Panc1 (cell line): Measurements from ENCODE around the gene LRP1B. TPM values are rescaled to one million over a fixed set of nuclear protein-coding genes. Genes with fewer than 3 reads are reported as not detected.

Source experiments
- ATAC-seq: fragments of 200-7000 bp; cut with Tn5 transposase; 2 replicates; pipeline ENCODE4 v1.9.1; 2020; ENCODE audit warnings: mild to moderate bottlenecking, moderate library complexity
- BruUV-seq: library from RNA; stranded (reverse); fragments of 400-500 nt; replicated peaks from 2 replicates; lab custom pipeline; 2021; lab: Mats Ljungman, UMichigan
- CTCF ChIA-PET: fragments of 300-600 bp; sonication (Branson Sonifier 250); formaldehyde crosslinking; loops from one replicate; lab custom pipeline; 2022; ENCODE audit warnings: antibody characterized with exemption; lab: Charles Lee
- POLR2A ChIA-PET: fragments of 300-600 bp; sonication (Branson Sonifier 250); formaldehyde crosslinking; loops from one replicate; lab custom pipeline; 2022; ENCODE audit warnings: antibody characterized with exemption; lab: Charles Lee
- DNase-seq: peaks from one replicate; pipeline ENCODE4 v3.0.0-alpha.2; 2010; ENCODE audit warnings: low read depth, low spot score
- H3K27ac ChIP-seq: 2 replicates; pipeline ENCODE4 v1.5.1; 2011; ENCODE audit warnings: mild to moderate bottlenecking, low read length, inconsistent platforms
- H3K27me3 ChIP-seq: fragments of 200-500 bp; sonication (Bioruptor generic); 2 replicates; pipeline ENCODE4 v1.6.0; 2014; ENCODE audit warnings: low read length, inconsistent platforms; ENCODE audit not compliant: control insufficient read depth, insufficient read depth
- H3K36me3 ChIP-seq: fragments of 200-500 bp; sonication (Bioruptor generic); 2 replicates; pipeline ENCODE4 v1.5.1; 2014; ENCODE audit warnings: inconsistent platforms, mild to moderate bottlenecking, low read length, moderate library complexity; ENCODE audit not compliant: control insufficient read depth, insufficient read depth
- H3K4me1 ChIP-seq: 2 replicates; pipeline ENCODE4 v1.5.1; 2011; ENCODE audit warnings: inconsistent platforms, mild to moderate bottlenecking, low read length, moderate library complexity; ENCODE audit not compliant: control insufficient read depth, insufficient read depth
- H3K4me3 ChIP-seq, 2 experiments: 2 replicates each; pipeline ENCODE4 v1.5.1; 2011 to 2012; ENCODE audit warnings: low read depth in 2 of 2, low read length in 2 of 2, mild to moderate bottlenecking in 2 of 2, inconsistent platforms in 1 of 2, moderate library complexity in 1 of 2
- H3K9me3 ChIP-seq: fragments of 200-500 bp; sonication (Bioruptor generic); 2 replicates; pipeline ENCODE4 v1.5.1; 2014; ENCODE audit warnings: low read depth, mild to moderate bottlenecking, inconsistent platforms, low read length, moderate library complexity; ENCODE audit not compliant: control insufficient read depth, insufficient read depth
- POLR2AphosphoS5 ChIP-seq: IDR thresholded peaks from 2 replicates; pipeline ENCODE4 v1.6.1; 2012; ENCODE audit warnings: mild to moderate bottlenecking, low read depth, low read length, moderate library complexity
- SIN3A ChIP-seq: IDR thresholded peaks from 2 replicates; pipeline ENCODE4 v1.6.1; 2012; ENCODE audit warnings: low read depth, mild to moderate bottlenecking, low read length, moderate library complexity, borderline replicate concordance; ENCODE audit not compliant: insufficient read depth
- TCF7L2 ChIP-seq: IDR thresholded peaks from 2 replicates; pipeline ENCODE4 v1.6.1; 2011; ENCODE audit warnings: mild to moderate bottlenecking, low read depth, low read length, inconsistent platforms
- in situ Hi-C: cut with HindIII; loops from 2 replicates; pipeline ENCODE4 v1.10.0; 2016; ENCODE audit warnings: low sequenced_read_pairs, low pct_unique_long_range_greater_than_20kb
- intact Hi-C: fragments of 100-400 bp; cut with micrococcal nuclease; formaldehyde crosslinking; loops from one replicate; pipeline ENCODE4 v1.10.0; 2022; ENCODE audit not compliant: unreplicated experiment
- total RNA-seq: library from RNA; stranded (reverse); gene quantifications from one replicate; pipeline ENCODE4 v1.2.1, GENCODE V29; 2021; ENCODE audit not compliant: unreplicated experiment
- TF ChIP-seq, protein P1 (sequence below), 2 experiments: IDR thresholded peaks; 2 replicates each; pipeline ENCODE4 v1.6.1; 2011 to 2012; ENCODE audit warnings: low read depth in 2 of 2, control low read depth in 1 of 2, low read length in 1 of 2, mild to moderate bottlenecking in 1 of 2, moderate library complexity in 1 of 2; ENCODE audit not compliant: insufficient read depth in 1 of 2
- TF ChIP-seq, protein P2 (sequence below): fragments of 450-650 bp; IDR thresholded peaks from 2 replicates; pipeline ENCODE4 v1.5.1; 2017; ENCODE audit warnings: mild to moderate bottlenecking

LRP1B gene
- total RNA-seq, 1 experiment from 2014 or later = 0.54 TPM

DNA sequence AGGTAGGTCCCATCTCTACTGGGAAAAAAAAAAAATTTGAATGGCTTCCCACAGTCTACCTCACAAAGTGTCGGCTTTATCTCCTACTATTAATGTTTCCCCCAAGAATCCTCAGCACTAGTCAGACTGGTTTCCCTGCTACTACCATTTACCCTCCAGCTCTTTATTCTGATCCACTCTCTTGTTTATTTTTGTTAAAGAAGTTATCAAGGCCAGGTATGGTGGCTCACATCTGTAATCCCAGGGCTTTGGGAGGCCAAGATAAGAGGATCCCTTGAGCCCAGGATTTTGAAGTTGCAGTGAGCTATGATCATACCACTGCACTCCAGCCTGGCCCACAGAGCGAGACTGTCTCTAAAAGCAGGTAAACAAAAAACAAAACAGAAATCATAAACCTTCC lies 1275.3 kb downstream of the LRP1B start:
- Histone ChIP-seq H3K9me3 (no peaks in the 10 kb centered on the region), H3K27ac (no peak overlapping the region), H3K36me3 (no peaks in the 10 kb centered on the region), H3K4me1 (no peaks in the 10 kb centered on the region), H3K4me3 (no peak overlapping the region), H3K27me3 (no peaks in the 10 kb centered on the region)
- ChIA-PET POLR2A (no interaction called here), CTCF (no interaction called here)
- in situ Hi-C loops = no loop called here
- BruUV-seq = no TSS peak
- ATAC-seq = no peak
- intact Hi-C loops = no loop called here
- no peak for TF ChIP-seq TCF7L2
- TF ChIP-seq SIN3A = no peak
- TF ChIP-seq, protein P1, sequence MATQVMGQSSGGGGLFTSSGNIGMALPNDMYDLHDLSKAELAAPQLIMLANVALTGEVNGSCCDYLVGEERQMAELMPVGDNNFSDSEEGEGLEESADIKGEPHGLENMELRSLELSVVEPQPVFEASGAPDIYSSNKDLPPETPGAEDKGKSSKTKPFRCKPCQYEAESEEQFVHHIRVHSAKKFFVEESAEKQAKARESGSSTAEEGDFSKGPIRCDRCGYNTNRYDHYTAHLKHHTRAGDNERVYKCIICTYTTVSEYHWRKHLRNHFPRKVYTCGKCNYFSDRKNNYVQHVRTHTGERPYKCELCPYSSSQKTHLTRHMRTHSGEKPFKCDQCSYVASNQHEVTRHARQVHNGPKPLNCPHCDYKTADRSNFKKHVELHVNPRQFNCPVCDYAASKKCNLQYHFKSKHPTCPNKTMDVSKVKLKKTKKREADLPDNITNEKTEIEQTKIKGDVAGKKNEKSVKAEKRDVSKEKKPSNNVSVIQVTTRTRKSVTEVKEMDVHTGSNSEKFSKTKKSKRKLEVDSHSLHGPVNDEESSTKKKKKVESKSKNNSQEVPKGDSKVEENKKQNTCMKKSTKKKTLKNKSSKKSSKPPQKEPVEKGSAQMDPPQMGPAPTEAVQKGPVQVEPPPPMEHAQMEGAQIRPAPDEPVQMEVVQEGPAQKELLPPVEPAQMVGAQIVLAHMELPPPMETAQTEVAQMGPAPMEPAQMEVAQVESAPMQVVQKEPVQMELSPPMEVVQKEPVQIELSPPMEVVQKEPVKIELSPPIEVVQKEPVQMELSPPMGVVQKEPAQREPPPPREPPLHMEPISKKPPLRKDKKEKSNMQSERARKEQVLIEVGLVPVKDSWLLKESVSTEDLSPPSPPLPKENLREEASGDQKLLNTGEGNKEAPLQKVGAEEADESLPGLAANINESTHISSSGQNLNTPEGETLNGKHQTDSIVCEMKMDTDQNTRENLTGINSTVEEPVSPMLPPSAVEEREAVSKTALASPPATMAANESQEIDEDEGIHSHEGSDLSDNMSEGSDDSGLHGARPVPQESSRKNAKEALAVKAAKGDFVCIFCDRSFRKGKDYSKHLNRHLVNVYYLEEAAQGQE (IDR thresholded peaks at IDR 0.05; ENCODE audit: insufficient read depth in 1 of 2, low read depth in 2 of 2, low read length in 1 of 2) = no peak
- TF ChIP-seq POLR2AphosphoS5 = no peak
- TF ChIP-seq, protein P2, sequence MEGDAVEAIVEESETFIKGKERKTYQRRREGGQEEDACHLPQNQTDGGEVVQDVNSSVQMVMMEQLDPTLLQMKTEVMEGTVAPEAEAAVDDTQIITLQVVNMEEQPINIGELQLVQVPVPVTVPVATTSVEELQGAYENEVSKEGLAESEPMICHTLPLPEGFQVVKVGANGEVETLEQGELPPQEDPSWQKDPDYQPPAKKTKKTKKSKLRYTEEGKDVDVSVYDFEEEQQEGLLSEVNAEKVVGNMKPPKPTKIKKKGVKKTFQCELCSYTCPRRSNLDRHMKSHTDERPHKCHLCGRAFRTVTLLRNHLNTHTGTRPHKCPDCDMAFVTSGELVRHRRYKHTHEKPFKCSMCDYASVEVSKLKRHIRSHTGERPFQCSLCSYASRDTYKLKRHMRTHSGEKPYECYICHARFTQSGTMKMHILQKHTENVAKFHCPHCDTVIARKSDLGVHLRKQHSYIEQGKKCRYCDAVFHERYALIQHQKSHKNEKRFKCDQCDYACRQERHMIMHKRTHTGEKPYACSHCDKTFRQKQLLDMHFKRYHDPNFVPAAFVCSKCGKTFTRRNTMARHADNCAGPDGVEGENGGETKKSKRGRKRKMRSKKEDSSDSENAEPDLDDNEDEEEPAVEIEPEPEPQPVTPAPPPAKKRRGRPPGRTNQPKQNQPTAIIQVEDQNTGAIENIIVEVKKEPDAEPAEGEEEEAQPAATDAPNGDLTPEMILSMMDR = no peak
- no peak for DNase-seq

DNA sequence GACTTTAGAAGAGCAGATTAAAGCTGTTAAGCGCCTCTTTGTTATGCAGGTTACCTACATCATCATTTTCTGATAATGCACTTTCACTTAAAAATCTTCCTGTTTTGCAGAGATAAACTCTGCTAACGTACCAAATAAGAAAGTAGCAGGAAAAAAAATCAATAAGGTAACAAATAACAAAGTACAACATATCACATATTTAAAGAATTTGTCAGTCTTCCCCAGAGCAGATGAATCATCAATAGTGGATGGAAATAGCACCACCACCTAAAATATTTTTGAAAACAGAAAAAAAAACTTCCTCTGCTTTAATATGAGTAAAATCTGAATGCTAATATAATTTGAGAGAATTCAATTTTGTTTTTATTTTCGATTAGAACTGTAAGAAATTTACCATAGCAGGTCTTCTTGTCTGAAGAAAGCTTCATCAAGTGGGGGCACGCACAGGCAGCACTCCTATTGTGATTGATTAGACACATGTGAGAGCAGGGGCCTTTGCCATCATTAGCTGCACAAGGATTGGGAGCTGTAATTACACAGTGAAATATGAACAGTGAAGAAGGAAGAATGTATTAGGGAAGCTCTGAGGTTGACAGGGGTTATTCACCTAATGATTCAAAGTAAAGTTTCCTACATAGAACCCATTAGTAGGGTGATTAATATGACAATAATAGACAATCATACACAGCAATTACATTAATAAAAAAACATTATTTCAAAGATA lies 1279.4 kb downstream of the LRP1B start:
- no peak overlapping the region for H3K27ac ChIP-seq
- DNase-seq = no peak
- CTCF ChIA-PET = no interaction called here
- TF ChIP-seq, protein P1 (IDR thresholded peaks at IDR 0.05; ENCODE audit: insufficient read depth in 1 of 2, low read depth in 2 of 2, low read length in 1 of 2) = no peak
- TF ChIP-seq SIN3A = no peak
- TF ChIP-seq, protein P2 = no peak
- TF ChIP-seq POLR2AphosphoS5 = no peak
- TF ChIP-seq TCF7L2 = no peak
- H3K27me3 ChIP-seq = no peaks in the 10 kb centered on the region
- POLR2A ChIA-PET = no interaction called here
- no peaks in the 10 kb centered on the region for H3K9me3 ChIP-seq
- BruUV-seq = no TSS peak
- in situ Hi-C loops = no loop called here
- no peaks in the 10 kb centered on the region for H3K36me3 ChIP-seq
- no peak for ATAC-seq
- intact Hi-C loops = no loop called here
- no peaks in the 10 kb centered on the region for H3K4me1 ChIP-seq
- no peak overlapping the region for H3K4me3 ChIP-seq
